Common myeloid progenitor, CD34-positive (primary cell): ENCODE results near the gene SON.

Experiments
- CTCF ChIA-PET: fragments of 350-600 bp; sonication (Branson Sonifier 250); formaldehyde crosslinking; loops from one replicate; lab custom pipeline; 2021; ENCODE audit warnings: antibody characterized with exemption; lab: Charles Lee
- POLR2A ChIA-PET: fragments of 350-600 bp; sonication (Branson Sonifier 250); formaldehyde crosslinking; loops from one replicate; lab custom pipeline; 2021; ENCODE audit warnings: antibody characterized with exemption; lab: Charles Lee
- DNase-seq, 3 donors: peaks; one replicate each; pipeline versions ENCODE4 v3.0.0 to v3.0.0-alpha.2; 2013
- H3K27ac ChIP-seq, 2 experiments: 1 replicate in 1 of 2; 2 replicates in 1 of 2; pipeline ENCODE4 v1.7.0; 2013; ENCODE audit warnings: inconsistent platforms in 2 of 2, low read length in 2 of 2, mild to moderate bottlenecking in 2 of 2, low read depth in 1 of 2, moderate library complexity in 1 of 2; ENCODE audit not compliant: severe bottlenecking in 2 of 2, insufficient read depth in 1 of 2, poor library complexity in 1 of 2
- H3K27me3 ChIP-seq, 5 experiments: replicated peaks in 2 of 5; 1 replicate in 3 of 5; 2 replicates in 2 of 5; pipeline versions ENCODE4 v1.6.1 to v1.7.0; 2013; ENCODE audit warnings: low read length in 4 of 5, mild to moderate bottlenecking in 2 of 5, moderate library complexity in 2 of 5, inconsistent platforms in 1 of 5; ENCODE audit not compliant: insufficient read depth in 5 of 5, control insufficient read depth in 4 of 5
- H3K36me3 ChIP-seq, 4 experiments: 1 replicate in 2 of 4; 2 replicates in 2 of 4; pipeline versions ENCODE4 v1.6.1 to v1.7.0; 2013; ENCODE audit warnings: low read length in 3 of 4, control low read depth in 1 of 4, mild to moderate bottlenecking in 1 of 4; ENCODE audit not compliant: control insufficient read depth in 4 of 4, insufficient read depth in 4 of 4
- H3K4me1 ChIP-seq, 4 experiments: 1 replicate in 3 of 4; 2 replicates in 1 of 4; pipeline versions ENCODE4 v1.6.1 to v1.7.1; 2013; ENCODE audit warnings: low read length in 3 of 4, mild to moderate bottlenecking in 3 of 4, control low read depth in 1 of 4, inconsistent platforms in 1 of 4, moderate library complexity in 1 of 4; ENCODE audit not compliant: control insufficient read depth in 4 of 4, insufficient read depth in 4 of 4; ENCODE audit errors: control extremely low read depth in 1 of 4
- H3K4me3 ChIP-seq, 7 experiments: 1 replicate in 4 of 7; 2 replicates in 3 of 7; pipeline versions ENCODE4 v1.5.1 to v1.7.0; 2013; ENCODE audit warnings: mild to moderate bottlenecking in 7 of 7, low read length in 6 of 7, moderate library complexity in 6 of 7, inconsistent platforms in 2 of 7, low read depth in 2 of 7, control low read depth in 1 of 7; ENCODE audit not compliant: insufficient read depth in 4 of 7, control insufficient read depth in 1 of 7; ENCODE audit errors: extremely low read depth in 1 of 7
- H3K9me3 ChIP-seq, 5 experiments: 1 replicate in 4 of 5; 2 replicates in 1 of 5; pipeline versions ENCODE4 v1.6.1 to v1.7.1; 2013; ENCODE audit warnings: low read length in 4 of 5, mild to moderate bottlenecking in 2 of 5, inconsistent platforms in 1 of 5, low read depth in 1 of 5, moderate library complexity in 1 of 5; ENCODE audit not compliant: control insufficient read depth in 4 of 5, insufficient read depth in 2 of 5; ENCODE audit errors: control extremely low read depth in 1 of 5
- WGBS: methylation state at CpG from one replicate; pipeline ENCODE4 v1.1.5; 2013; ENCODE audit not compliant: insufficient coverage; 5-methylcytosine and 5-hydroxymethylcytosine counted together

Gene SON

DNA sequence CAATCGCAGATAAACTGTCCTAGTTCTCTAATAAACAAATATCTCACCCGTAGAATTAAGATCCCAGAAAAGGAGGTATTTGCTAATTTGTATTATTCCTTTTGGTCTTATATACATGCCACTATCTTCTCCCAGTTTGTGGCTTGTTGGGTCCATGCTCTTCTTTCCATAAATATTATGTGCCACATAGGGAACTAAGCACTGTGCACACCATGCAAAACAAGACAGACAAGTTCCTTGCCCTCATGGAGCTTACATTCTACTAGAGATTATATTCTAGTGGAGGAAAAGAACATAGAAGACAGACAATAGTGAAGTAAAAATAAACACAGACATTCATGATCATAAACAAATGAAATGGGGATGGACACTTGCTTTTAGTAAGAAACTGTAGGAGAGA is 5.6 kb upstream of the SON start:
- no peak for DNase-seq
- H3K9me3 ChIP-seq, result no peaks in the 10 kb centered on the region
- no CpG with 5 or more reads among the region's 2 CpGs for WGBS
- H3K4me1 ChIP-seq, result peaks cover 5 to 16% (median 13%) of the 10 kb centered on the region in 4 experiments
- H3K4me3 ChIP-seq, result no peak overlapping the region
- no peaks in the 10 kb centered on the region for H3K27me3 ChIP-seq
- no peak overlapping the region for H3K27ac ChIP-seq
- peaks cover 16 to 67% (median 44%) of the 10 kb centered on the region in 4 experiments for H3K36me3 ChIP-seq
- CTCF ChIA-PET, result no interaction called here
- POLR2A ChIA-PET, result no interaction called here

DNA sequence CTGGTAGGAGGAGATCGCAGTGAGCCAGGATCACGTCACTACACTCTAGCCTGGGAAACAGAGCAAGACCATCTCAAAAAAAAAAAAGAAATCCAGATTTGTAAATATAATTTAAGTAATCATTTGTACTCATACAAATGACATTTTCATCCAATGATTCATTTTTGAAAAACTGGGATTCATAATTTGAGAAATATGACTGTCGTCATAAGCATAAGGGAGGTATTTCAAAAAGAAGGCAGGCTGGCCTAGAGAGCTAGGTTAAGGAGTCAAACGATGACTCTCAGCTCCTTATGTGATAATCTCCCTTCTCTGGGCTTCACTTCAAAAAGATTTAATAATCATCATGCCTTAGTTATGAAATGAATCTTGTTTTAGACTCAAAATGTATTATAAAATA is 3.2 kb upstream of the SON start:
- peaks cover 9 to 46% (median 29%) of the 10 kb centered on the region in 4 experiments for H3K36me3 ChIP-seq
- H3K27ac ChIP-seq, result peak overlapping the region in 1 of 2 experiments; percentile 100
- no CpG with 5 or more reads among the region's 4 CpGs for WGBS
- H3K4me1 ChIP-seq, result peaks cover 15 to 25% (median 19%) of the 10 kb centered on the region in 4 experiments
- POLR2A ChIA-PET, result interaction anchor here (0.6 kb wide), 1 partner anchor 59 kb away, joined by 3 read pairs; the partner anchor contains the start of gene TMEM50B
- no peaks in the 10 kb centered on the region for H3K9me3 ChIP-seq
- DNase-seq, result no peak
- CTCF ChIA-PET, result no interaction called here
- H3K27me3 ChIP-seq, result no peaks in the 10 kb centered on the region
- no peak overlapping the region for H3K4me3 ChIP-seq

GRCh38 chr21:33540711-33541104 is 2.1 kb upstream of the SON start:
- CTCF ChIA-PET, result interaction anchor here (1.0 kb wide), 1 partner anchor 65 kb away, joined by 3 read pairs; no protein-coding TSS in a partner anchor
- Histone ChIP-seq H3K36me3 (peaks cover 7 to 37% (median 21%) of the 10 kb centered on the region in 4 experiments), H3K4me1 (peaks cover 19 to 36% (median 26%) of the 10 kb centered on the region in 4 experiments), H3K4me3 (peak overlapping the region in 4 of 7 experiments; percentile 93 to 99 (median 97)), H3K27me3 (no peaks in the 10 kb centered on the region), H3K27ac (peak overlapping the region in 1 of 2 experiments; percentile 100), H3K9me3 (no peaks in the 10 kb centered on the region)
- POLR2A ChIA-PET, result no interaction called here
- WGBS, result 50% methylated on average over 1 of the region's 3 CpGs
- no peak for DNase-seq

DNA sequence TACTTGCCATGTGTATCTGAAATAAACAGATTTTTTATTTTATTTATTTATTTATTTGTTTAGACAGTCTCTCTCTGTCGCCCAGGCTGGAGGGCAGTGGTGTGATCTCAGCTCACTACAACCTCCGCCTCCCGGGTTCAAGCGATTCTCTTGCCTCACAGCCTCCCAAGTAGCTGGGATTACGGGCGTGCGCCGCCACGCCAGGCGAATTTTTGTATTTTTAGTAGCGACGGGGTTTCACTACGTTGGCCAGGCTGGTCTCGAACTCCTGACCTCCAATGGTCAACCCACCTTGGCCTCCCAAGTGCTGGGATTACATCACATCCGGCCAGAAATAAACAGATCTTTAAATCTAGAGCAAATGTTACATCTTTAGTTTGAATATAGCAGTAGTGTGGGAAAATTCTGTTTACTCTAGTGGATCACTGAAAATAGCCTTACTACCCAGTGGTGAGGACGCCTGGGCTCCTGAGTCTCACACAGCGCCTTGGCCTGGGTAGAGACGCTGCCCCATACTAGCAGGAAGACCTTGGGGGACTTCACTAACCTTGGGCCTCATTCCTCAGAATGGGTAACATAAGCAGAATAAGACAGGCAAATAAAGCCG is 1.6 kb upstream of the SON start:
- 84% methylated on average over 14 of the region's 19 CpGs for WGBS
- Histone ChIP-seq H3K36me3 (peaks cover 7 to 34% (median 17%) of the 10 kb centered on the region in 4 experiments), H3K27me3 (no peaks in the 10 kb centered on the region), H3K27ac (peak overlapping the region; percentile 100), H3K4me1 (peaks cover 19 to 40% (median 28%) of the 10 kb centered on the region in 4 experiments), H3K9me3 (no peaks in the 10 kb centered on the region), H3K4me3 (peak overlapping the region; percentile 3 to 99 (median 95))
- no peak for DNase-seq
- POLR2A ChIA-PET, result no interaction called here
- CTCF ChIA-PET, result interaction anchor here (1.0 kb wide), 1 partner anchor 65 kb away, joined by 3 read pairs; no protein-coding TSS in a partner anchor

GRCh38 chr21:33541756-33542639 is 840 bp upstream of the SON start, which contains the start of gene GART:
Gene GART, minus strand, starts transcription at chr21:33542117. Its CDS starts 2,802 bp downstream, at chr21:33539315.
- POLR2A ChIA-PET, result interaction anchor here (0.5 to 0.6 kb wide), 3 partner anchors 9 to 118 kb away, joined by 3 read pairs; no protein-coding TSS in a partner anchor
- peak; percentile 77 to 87 (median 83) for DNase-seq
- Histone ChIP-seq H3K4me1 (peaks cover 19 to 40% (median 28%) of the 10 kb centered on the region in 4 experiments), H3K4me3 (peak within 1 kb of the TSS; percentile 93 to 100 (median 97)), H3K27ac (peak within 1 kb of the TSS; percentile 100), H3K36me3 (peaks cover 4 to 30% (median 15%) of the 10 kb centered on the region in 4 experiments), H3K27me3 (no peaks in the 10 kb centered on the region), H3K9me3 (no peaks in the 10 kb centered on the region)
- CTCF ChIA-PET, result no interaction called here
- 0% methylated on average over 37 of the region's 56 CpGs for WGBS

DNA sequence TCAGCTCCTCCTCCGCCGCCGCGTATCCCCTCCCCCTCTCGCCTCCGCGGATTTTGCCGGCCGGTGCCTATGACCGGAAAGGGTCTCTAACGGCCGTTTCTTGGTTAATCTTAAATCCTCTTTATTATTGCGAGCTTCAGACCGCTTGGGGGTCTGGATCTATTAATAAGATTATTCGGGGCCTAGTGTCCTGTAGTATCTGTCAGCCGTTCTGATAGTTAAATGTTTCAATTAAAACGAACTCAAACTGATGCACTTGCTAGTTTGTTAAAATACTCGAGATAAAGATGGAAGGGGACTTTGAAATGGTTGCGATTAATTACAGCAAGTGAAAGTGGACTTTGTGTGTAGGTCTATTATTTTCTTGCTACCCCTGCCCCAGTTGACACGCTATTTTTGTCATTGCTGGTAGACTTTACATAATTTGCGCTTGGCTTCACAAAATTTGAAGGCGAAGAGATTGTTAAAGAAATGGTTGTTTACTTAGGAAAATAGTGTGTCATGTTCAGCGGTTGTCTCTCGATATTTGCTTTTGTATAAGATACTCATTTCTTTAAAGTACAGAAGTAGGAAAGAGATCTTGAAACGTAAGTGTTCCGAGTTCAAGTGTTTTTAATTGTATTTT is 779 bp downstream of the SON start:
- H3K36me3 ChIP-seq, result peaks cover 0 to 26% (median 15%) of the 10 kb centered on the region in 4 experiments
- H3K4me1 ChIP-seq, result peaks cover 19 to 40% (median 28%) of the 10 kb centered on the region in 4 experiments
- no peak for DNase-seq
- H3K27me3 ChIP-seq, result no peaks in the 10 kb centered on the region
- peak overlapping the region; percentile 100 for H3K27ac ChIP-seq
- 0% methylated on average over 10 of the region's 26 CpGs for WGBS
- no peaks in the 10 kb centered on the region for H3K9me3 ChIP-seq
- ChIA-PET POLR2A (interaction anchor here (0.6 to 0.9 kb wide), 3 partner anchors 9 to 52 kb away, joined by 3 read pairs; partner anchors contain the start of gene DNAJC28), CTCF (interaction anchor here (0.7 to 2.0 kb wide), 7 partner anchors 8 to 64 kb away, joined by 3 to 16 read pairs (median 4); partner anchors contain the start of gene TMEM50B)
- peak overlapping the region; percentile 76 to 100 (median 97) for H3K4me3 ChIP-seq
